SKM-1 (cell line): ENCODE data around the gene OARD1.
"Not testable (repeated sequence)": the region's sequence is repeated elsewhere in the genome, so short reads cannot be mapped to it uniquely, and the experiment has no call there.

ENCODE experiments used
- DNase-seq: peaks from one replicate; lab custom pipeline; 2025; ENCODE audit not compliant: unreplicated experiment; lab: John Stamatoyannopoulos, UW

Gene OARD1

GRCh38 chr6:41028561-41029412, 43.4 kb downstream of the OARD1 start:
- no peak for DNase-seq

DNA sequence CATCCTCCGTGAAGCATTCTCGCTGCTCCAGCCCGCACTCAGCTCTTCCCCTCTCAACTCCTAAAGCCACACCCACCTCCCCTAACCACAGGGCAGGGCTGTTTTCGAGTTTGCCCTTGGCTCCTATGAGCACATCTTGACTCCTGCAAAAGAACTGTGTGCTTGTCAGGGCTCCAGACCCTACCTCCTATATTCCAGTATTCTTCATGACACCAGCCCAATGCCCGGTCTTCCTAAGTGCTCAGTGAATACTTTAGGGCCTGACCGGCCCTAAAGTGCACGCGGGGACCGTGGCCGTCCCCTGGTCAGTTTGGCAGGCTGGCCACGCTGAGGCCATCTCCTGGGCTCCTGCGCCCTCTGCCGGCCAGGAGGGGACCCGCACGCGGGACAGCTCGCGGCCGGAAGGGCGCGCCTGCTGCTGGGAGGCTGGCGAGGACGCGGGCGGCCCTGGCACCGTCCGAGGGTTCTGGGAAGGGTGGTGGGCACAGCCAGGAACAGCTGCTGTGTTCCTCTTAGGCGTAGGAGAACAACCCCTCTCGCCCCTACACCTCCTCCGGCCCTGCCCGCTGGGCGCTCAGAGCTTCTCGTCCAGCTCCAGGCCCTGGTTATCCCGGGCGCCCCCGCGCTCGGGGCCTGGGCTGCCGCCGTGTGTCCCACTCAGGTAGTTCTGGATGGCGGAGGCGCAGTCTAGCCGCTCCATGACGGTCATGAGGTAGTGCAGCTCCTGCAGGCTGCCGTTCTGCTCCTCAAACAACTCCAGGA, 44.2 kb downstream of the OARD1 start:
- DNase-seq = peak; percentile 72

DNA sequence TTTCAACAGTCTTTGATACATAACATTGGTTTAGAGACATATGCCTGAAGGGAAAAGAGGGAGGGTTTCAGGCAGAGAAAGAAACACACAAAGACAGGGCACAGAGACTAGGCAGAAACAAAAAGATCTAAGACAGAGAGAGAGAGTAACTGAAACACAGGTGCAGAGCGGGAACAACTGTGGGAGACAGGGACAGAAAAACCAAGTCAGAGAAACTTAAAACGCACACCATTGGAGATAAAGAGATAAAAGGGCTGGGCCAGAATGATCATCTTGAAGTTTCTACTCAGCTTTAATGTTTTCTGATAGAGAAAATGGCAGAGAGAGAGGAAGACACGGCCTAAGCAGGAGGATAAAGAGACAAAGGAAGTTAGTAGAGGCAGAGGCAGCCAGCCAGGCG, 44.9 kb downstream of the OARD1 start:
- DNase-seq = no peak

GRCh38 chr6:41025966-41026530, 46.1 kb downstream of the OARD1 start:
- DNase-seq = no peak

DNA sequence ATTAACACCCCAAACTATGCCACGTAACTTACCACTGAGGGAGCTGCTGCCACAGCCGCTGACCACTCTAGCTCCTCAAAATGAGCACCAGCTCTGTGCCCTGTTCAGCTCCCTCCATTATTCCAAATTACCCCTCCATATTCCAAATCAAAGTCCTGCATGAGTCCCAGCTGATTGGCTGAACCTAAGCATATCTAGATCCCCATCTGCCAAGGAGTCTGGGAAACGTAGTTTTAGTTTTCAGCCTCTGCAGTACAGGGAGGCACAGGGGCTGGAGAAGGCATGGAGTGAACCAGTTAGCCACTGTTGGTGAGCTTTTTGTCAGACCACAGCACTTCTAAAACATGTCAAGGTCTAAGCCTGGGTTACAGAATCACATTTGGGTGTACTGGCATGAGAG, 49.0 kb downstream of the OARD1 start:
- no peak for DNase-seq

- no peak for DNase-seq
Measured at GRCh38 chr6:41022294-41022693, 49.9 kb downstream of the OARD1 start.

DNA sequence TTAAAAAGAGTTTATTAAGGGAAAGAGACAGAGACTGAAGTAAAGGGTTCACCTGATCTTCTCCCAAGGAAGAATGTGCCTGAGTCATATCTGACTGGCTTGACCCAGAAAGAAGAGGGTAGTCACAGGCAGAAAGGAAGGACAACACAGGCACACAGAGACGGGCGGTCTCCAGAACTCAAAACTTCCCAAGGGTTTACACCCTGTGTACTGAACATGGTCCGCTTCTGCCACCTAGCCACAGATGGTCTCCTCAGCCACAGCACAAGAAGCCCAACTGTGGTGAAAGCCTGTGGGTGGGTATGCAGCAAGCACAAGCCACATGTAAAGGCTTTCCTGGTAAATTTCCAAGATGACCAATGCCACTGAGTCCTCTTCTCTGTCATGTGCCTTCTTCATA, 50.3 kb downstream of the OARD1 start:
- DNase-seq = no peak

DNA sequence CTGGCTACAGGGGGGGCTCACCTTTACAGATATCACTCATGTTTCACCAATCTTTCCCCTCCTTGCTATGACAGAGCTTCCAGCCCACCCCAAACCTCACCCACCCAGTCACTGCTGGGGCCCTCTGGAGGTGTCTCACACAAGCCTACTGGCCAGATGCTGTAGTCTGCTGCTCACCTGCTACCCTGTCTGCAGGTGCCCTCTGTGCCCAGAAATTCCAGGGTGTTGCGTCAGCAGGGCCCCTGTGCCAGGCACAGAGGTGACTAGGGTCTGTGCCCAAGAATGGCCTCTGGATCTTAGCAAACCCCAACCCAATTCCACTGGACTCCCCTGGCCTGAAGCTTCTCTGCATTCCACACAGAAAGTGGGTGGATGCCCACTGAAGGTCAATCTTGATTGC, 54.5 kb downstream of the OARD1 start:
- DNase-seq = no peak

DNA sequence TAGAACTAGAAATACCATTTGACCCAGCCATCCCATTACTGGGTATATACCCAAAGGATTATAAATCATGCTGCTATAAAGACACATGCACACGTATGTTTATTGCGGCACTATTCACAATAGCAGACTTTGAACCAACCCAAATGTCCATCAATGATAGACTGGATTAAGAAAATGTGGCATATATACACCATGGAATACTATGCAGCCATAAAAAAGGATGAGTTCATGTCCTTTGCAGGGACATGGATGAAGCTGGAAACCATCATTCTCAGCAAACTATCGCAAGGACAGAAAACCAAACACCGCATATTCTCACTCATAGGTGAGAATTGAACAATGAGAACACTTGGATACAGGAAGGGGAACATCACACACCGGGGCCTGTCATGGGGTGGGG, 56.3 kb downstream of the OARD1 start:
- not testable (repeated sequence) for DNase-seq

- DNase-seq = no peak
Measured at GRCh38 chr6:41014780-41015179, 57.4 kb downstream of the OARD1 start.
